Heart left ventricle (tissue), 16 donors: ENCODE measurements around the gene GPRIN1. TPM values are rescaled to one million over a fixed set of nuclear protein-coding genes. Genes with fewer than 3 reads are reported as not detected.

ENCODE experiments used
- ATAC-seq, 4 donors: fragments of 200-7000 bp; cut with Tn5 transposase; one replicate each; pipeline ENCODE4 v1.9.1; 2020 to 2022; ENCODE audit warnings: moderate library complexity in 4 of 4, mild to moderate bottlenecking in 3 of 4, moderate number of reproducible peaks in 1 of 4
- DNase-seq, 5 donors: peaks; one replicate each; pipeline ENCODE4 v3.0.0-alpha.2; 2020
- H3K27ac ChIP-seq, 12 donors: fragments of 200-600 bp; sonication (generic) in 4 of 12; one replicate each; pipeline versions ENCODE4 v1.5.0 to v1.8.0; 2016 to 2022; ENCODE audit warnings: mild to moderate bottlenecking in 2 of 12
- H3K27me3 ChIP-seq, 9 donors: fragments of 200-600 bp; sonication (generic) in 2 of 9; one replicate each; pipeline versions ENCODE4 v1.5.1 to v1.8.0; 2016 to 2022; ENCODE audit warnings: mild to moderate bottlenecking in 3 of 9
- H3K36me3 ChIP-seq, 9 donors: fragments of 200-600 bp; sonication (generic) in 2 of 9; one replicate each; pipeline versions ENCODE4 v1.5.0 to v1.8.0; 2018 to 2022; ENCODE audit warnings: mild to moderate bottlenecking in 2 of 9
- H3K4me1 ChIP-seq, 12 donors: fragments of 200-600 bp; sonication (generic) in 4 of 12; one replicate each; pipeline versions ENCODE4 v1.5.0 to v1.8.0; 2016 to 2022; ENCODE audit warnings: mild to moderate bottlenecking in 3 of 12
- H3K4me3 ChIP-seq, 12 donors: fragments of 200-600 bp; sonication (generic) in 4 of 12; one replicate each; pipeline versions ENCODE4 v1.5.0 to v1.8.0; 2017 to 2022; ENCODE audit warnings: mild to moderate bottlenecking in 9 of 12, moderate library complexity in 4 of 12
- H3K9me3 ChIP-seq, 12 donors: fragments of 200-600 bp; sonication (generic) in 4 of 12; one replicate each; pipeline versions ENCODE4 v1.5.0 to v1.8.0; 2016 to 2022; ENCODE audit warnings: mild to moderate bottlenecking in 1 of 12
- POLR2A ChIP-seq, 2 donors: fragments of 450-650 bp; IDR thresholded peaks; one replicate each; pipeline ENCODE4 v1.6.1; 2017; ENCODE audit warnings: antibody characterized with exemption in 2 of 2, mild to moderate bottlenecking in 2 of 2, moderate library complexity in 2 of 2
- WGBS, 4 donors: extraction: QIAGEN DNeasy Blood & Tissue Kit in 2 of 4; methylation state at CpG; one replicate each; pipeline versions ENCODE4 v1.1.5 to v1.1.7; 2013 to 2018; 5-methylcytosine and 5-hydroxymethylcytosine counted together
- intact Hi-C, 10 donors: fragments of 100-400 bp; cut with DNase I; formaldehyde crosslinking; loops; one replicate each; pipeline versions ENCODE4 v1.11.1 to v1.14.2; 2022
- polyA plus RNA-seq, 2 donors: library from polyadenylated mRNA; stranded (reverse); fragments of 200-250 nt; gene quantifications; one replicate each; pipeline ENCODE4 v1.2.3, GENCODE V29; 2013
- total RNA-seq, 9 donors: library from RNA; depleted of rRNA in 2 of 9; stranded (reverse); fragments of >200 nt in 2 of 9; fragmentation: NEBNext Ultra II Directional in 3 of 9; extraction: Animal tissue kit (Norgen Biotek cat#: 25700) in 3 of 9; gene quantifications; one replicate each; pipeline versions ENCODE4 v1.1.0 to v1.2.4, GENCODE V29; 2016 to 2023
- TF ChIP-seq, protein P1 (sequence below), 12 donors: fragments of 200-600 bp; sonication (generic) in 4 of 12; IDR thresholded peaks; one replicate each; pipeline versions ENCODE4 v1.5.0 to v1.8.0; 2018 to 2022; ENCODE audit warnings: antibody characterized with exemption in 12 of 12, mild to moderate bottlenecking in 5 of 12
- donor health status: ischemic (EF 13 %, LVEDD 7.1; RV severe dilation, severe dysfunction).
- donor health status: healthy with polysubstance abuse.
- donor health status: DM: no; HTN: yes; CAD: no.
- donor health status: DM: no; HTN: no; CAD: no.
- donor health status: ischemic (EF 25% LVEDD 6.9; RV normal size, moderate dysfunction).
- donor health status: ischemic (EF 25% LVEDD 5.7; RV mildly dilated, moderate dysfunction).
- donor health status: healthy.
- donor health status: DM: yes; HTN: yes; CAD: no.
- donor health status: ischemic (EF 35%, LVEDD 5.7; RV mildly dilated, moderate dysfunction).
- donor health status: nonischemic (EF 11% LVEDD 7.7; RV severe dilation, severe dysfunction).
- donor health status: DM: yes; HTN: yes; CAD: no.
- donor health status: PGD.
- donor health status: ischemic (EF 29% LVEDD 5.4; RV normal size, mild dysfunction).
- donor health status: nonischemic (EF 23%, LVEDD 6.1; RV moderate dilation, normal function).

The GPRIN1 gene
- total and polyA plus RNA-seq, 11 donors = 0.15 to 1.9 (median 0.36) TPM

GRCh38 chr5:176639981-176640380 is 30.0 kb upstream of the GPRIN1 start:
- intact Hi-C loops = loop anchor here in 6 of 10 donors (5.0 to 10.0 kb wide), 3 partner anchors 63 to 275 kb away; partner anchors contain the start of genes ARL10 (in 1 of the 6) and KIAA1191 (in 1 of the 6)
- no peaks in the 10 kb centered on the region for H3K9me3 ChIP-seq
- 10 to 28% (median 19%) methylated on average over 4 of the region's 4 CpGs for WGBS, 4 donors
- H3K27me3 ChIP-seq = peaks cover 0 to 7% (median 0%) of the 10 kb centered on the region in 9 donors
- ATAC-seq (peak; percentile 76 to 97 (median 81)), DNase-seq (peak; percentile 60 to 88 (median 68))
- no peaks in the 10 kb centered on the region for H3K36me3 ChIP-seq
- H3K27ac ChIP-seq = peak overlapping the region in 1 of 12 donors; percentile 12
- peaks cover 0 to 11% (median 0%) of the 10 kb centered on the region in 12 donors for H3K4me1 ChIP-seq
- no peak overlapping the region for H3K4me3 ChIP-seq
- TF ChIP-seq POLR2A (IDR thresholded peaks at IDR 0.05) = no peak
- TF ChIP-seq, protein P1, sequence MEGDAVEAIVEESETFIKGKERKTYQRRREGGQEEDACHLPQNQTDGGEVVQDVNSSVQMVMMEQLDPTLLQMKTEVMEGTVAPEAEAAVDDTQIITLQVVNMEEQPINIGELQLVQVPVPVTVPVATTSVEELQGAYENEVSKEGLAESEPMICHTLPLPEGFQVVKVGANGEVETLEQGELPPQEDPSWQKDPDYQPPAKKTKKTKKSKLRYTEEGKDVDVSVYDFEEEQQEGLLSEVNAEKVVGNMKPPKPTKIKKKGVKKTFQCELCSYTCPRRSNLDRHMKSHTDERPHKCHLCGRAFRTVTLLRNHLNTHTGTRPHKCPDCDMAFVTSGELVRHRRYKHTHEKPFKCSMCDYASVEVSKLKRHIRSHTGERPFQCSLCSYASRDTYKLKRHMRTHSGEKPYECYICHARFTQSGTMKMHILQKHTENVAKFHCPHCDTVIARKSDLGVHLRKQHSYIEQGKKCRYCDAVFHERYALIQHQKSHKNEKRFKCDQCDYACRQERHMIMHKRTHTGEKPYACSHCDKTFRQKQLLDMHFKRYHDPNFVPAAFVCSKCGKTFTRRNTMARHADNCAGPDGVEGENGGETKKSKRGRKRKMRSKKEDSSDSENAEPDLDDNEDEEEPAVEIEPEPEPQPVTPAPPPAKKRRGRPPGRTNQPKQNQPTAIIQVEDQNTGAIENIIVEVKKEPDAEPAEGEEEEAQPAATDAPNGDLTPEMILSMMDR (IDR thresholded peaks at IDR 0.05) = no peak

DNA sequence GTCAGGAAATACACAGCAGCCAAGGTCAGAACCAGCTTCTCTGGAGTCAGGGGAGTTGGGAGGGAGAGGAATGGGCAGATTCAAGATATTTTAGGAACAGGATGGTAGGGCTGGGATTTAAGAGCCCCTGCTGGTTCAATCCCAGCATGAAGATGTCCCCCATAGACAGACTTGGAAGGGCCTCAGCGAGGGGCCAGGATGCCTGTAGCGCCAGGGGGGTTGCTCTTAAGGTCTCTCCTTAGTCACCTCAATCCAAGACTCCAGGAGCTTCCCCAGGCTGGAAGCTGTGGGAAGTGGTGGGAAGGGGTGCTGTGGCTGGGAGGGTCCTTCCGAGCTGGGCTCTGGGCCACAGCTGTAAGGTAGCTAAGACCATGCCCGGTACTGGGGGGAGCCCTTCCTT is 29.3 kb upstream of the GPRIN1 start:
- Histone ChIP-seq H3K4me1 (peaks cover 0 to 11% (median 0%) of the 10 kb centered on the region in 12 donors), H3K4me3 (no peak overlapping the region), H3K9me3 (no peaks in the 10 kb centered on the region), H3K36me3 (no peaks in the 10 kb centered on the region), H3K27me3 (peaks cover 0 to 12% (median 0%) of the 10 kb centered on the region in 9 donors), H3K27ac (no peak overlapping the region)
- TF ChIP-seq POLR2A (IDR thresholded peaks at IDR 0.05) = no peak
- WGBS, 4 donors = 37 to 57% (median 47%) methylated on average over 2 to 4 of the region's 4 CpGs
- ATAC-seq (no peak), DNase-seq (peak in 1 of 5 donors; percentile 12)
- intact Hi-C loops = no loop called here

DNA sequence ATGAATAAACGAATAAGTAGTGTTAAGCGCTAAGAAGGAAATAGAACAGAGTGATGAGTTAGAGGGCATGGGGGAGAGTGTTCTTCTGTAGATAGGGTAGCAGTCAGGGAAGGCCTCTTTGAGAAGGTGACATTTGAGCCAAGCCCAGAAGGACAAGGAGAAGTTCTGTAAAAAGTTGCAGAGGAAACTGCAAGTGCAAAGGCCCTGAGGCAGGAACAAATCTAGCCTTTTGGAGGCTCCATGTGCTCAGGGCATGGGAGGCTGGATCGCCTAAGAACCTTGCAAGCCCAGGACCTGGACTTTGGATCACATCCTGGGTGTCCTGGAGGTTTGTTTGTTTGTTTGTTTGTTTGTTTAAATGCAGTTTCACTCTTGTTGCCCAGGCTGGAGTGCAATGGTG is 28.5 kb upstream of the GPRIN1 start:
- intact Hi-C loops = no loop called here
- Histone ChIP-seq H3K9me3 (no peaks in the 10 kb centered on the region), H3K27me3 (peaks cover 0 to 20% (median 0%) of the 10 kb centered on the region in 9 donors), H3K4me1 (peaks cover 0 to 11% (median 0%) of the 10 kb centered on the region in 12 donors), H3K36me3 (no peaks in the 10 kb centered on the region), H3K27ac (no peak overlapping the region), H3K4me3 (no peak overlapping the region)
- WGBS, 4 donors = 93 to 99% (median 96%) methylated on average over 3 of the region's 3 CpGs
- DNase-seq (no peak), ATAC-seq (no peak)
- no peak for TF ChIP-seq POLR2A (IDR thresholded peaks at IDR 0.05)
- TF ChIP-seq, protein P1 (IDR thresholded peaks at IDR 0.05) = no peak

DNA sequence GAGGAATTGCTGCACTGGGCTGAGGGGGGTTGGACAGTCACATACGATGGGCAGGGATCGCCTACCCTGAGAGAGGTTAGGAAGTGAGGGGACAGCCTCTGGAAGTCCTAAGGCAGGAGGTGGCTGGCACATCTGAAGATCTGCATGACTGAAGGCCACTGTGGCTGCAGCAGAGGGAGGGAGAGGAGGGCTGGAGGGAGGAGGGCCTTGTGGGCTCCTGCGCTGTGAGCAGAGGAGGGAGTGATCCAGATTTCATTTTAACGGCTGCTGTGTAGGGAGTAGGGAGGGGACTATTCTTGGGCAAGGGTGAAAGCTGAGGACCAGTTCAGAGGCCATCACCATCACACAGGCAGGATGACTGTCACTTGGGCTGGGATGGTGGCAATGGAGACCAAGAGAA is 27.6 kb upstream of the GPRIN1 start:
- ATAC-seq = no peak
- DNase-seq = no peak
- TF ChIP-seq, protein P1 (IDR thresholded peaks at IDR 0.05) = no peak
- TF ChIP-seq POLR2A (IDR thresholded peaks at IDR 0.05) = no peak
- WGBS, 4 donors = 47 to 60% (median 51%) methylated on average over 4 of the region's 4 CpGs
- peaks cover 0 to 29% (median 6%) of the 10 kb centered on the region in 9 donors for H3K27me3 ChIP-seq
- intact Hi-C loops = no loop called here
- no peak overlapping the region for H3K4me3 ChIP-seq
- no peaks in the 10 kb centered on the region for H3K36me3 ChIP-seq
- no peak overlapping the region for H3K27ac ChIP-seq
- H3K4me1 ChIP-seq = peaks cover 0 to 11% (median 0%) of the 10 kb centered on the region in 12 donors
- H3K9me3 ChIP-seq = no peaks in the 10 kb centered on the region

GRCh38 chr5:176636426-176636825 is 26.5 kb upstream of the GPRIN1 start:
- no peak overlapping the region for H3K4me3 ChIP-seq
- no peaks in the 10 kb centered on the region for H3K9me3 ChIP-seq
- no peaks in the 10 kb centered on the region for H3K36me3 ChIP-seq
- DNase-seq = no peak
- intact Hi-C loops = no loop called here
- peaks cover 3 to 40% (median 12%) of the 10 kb centered on the region in 9 donors for H3K27me3 ChIP-seq
- H3K4me1 ChIP-seq = peaks cover 0 to 11% (median 0%) of the 10 kb centered on the region in 12 donors
- no peak for ATAC-seq
- WGBS, 4 donors = 22 to 40% (median 33%) methylated on average over 9 of the region's 9 CpGs
- H3K27ac ChIP-seq = no peak overlapping the region
- TF ChIP-seq, protein P1 (IDR thresholded peaks at IDR 0.05) = no peak
- no peak for TF ChIP-seq POLR2A (IDR thresholded peaks at IDR 0.05)
